K562 (cell line): Measurements from ENCODE around the gene AJM1. TPM values are rescaled to one million over a fixed set of nuclear protein-coding genes. Genes with fewer than 3 reads are reported as not detected.

Experiments
- BCL6 ChIP-seq: fragments of 250-450 bp; sonication (Bioruptor Pico); IDR thresholded peaks from 2 replicates; pipeline ENCODE4 v1.4.0; 2020
- CHCHD3 ChIP-seq: fragments of 250-450 bp; sonication (Bioruptor Pico); IDR thresholded peaks from 2 replicates; pipeline ENCODE4 v2.1.2; 2022; ENCODE audit warnings: mild to moderate bottlenecking
- CHD4 ChIP-seq: fragments of 200-600 bp; sonication (generic); IDR thresholded peaks from 3 replicates; pipeline ENCODE4 v1.6.1; 2012; ENCODE audit warnings: low read depth, mild to moderate bottlenecking, mixed read lengths, low read length, inconsistent platforms; ENCODE audit not compliant: insufficient read depth, insufficient replicate concordance, poor library complexity, severe bottlenecking
- ELF2 ChIP-seq: fragments of 250-450 bp; sonication (Bioruptor Pico); IDR thresholded peaks from 2 replicates; pipeline ENCODE4 v1.5.0; 2021; ENCODE audit warnings: mild to moderate bottlenecking
- HNRNPLL ChIP-seq: fragments of 200-400 bp; formaldehyde crosslinking; IDR thresholded peaks from 2 replicates; pipeline ENCODE4 v1.6.1; 2017; ENCODE audit warnings: low read length, low read depth, mild to moderate bottlenecking; ENCODE audit not compliant: poor library complexity, severe bottlenecking
- IRF9 ChIP-seq: fragments of 450-650 bp; IDR thresholded peaks from 2 replicates; pipeline ENCODE4 v1.6.1; 2016; ENCODE audit warnings: missing biosample characterization, missing genetic modification characterization
- KDM5B ChIP-seq: fragments of 200-600 bp; sonication (generic); IDR thresholded peaks from 2 replicates; pipeline ENCODE4 v1.6.1; 2012; ENCODE audit warnings: low read depth, mild to moderate bottlenecking, moderate library complexity, low read length, control low read depth, inconsistent platforms; ENCODE audit not compliant: insufficient replicate concordance
- MCM2 ChIP-seq: fragments of 450-650 bp; IDR thresholded peaks from 2 replicates; pipeline ENCODE4 v1.6.1; 2017; ENCODE audit warnings: low read depth, mild to moderate bottlenecking
- MIER1 ChIP-seq: fragments of 450-650 bp; IDR thresholded peaks from 2 replicates; pipeline ENCODE4 v1.6.1; 2016; ENCODE audit warnings: antibody characterized with exemption, mild to moderate bottlenecking, low read depth
- NEUROD1 ChIP-seq: fragments of 150-350 bp; IDR thresholded peaks from 2 replicates; pipeline ENCODE4 v1.6.1; 2014; ENCODE audit warnings: borderline replicate concordance, low read length, low read depth; ENCODE audit not compliant: partially characterized antibody
- NFE2L1 ChIP-seq: fragments of 450-650 bp; IDR thresholded peaks from 2 replicates; pipeline ENCODE4 v1.6.1; 2016; ENCODE audit warnings: missing genetic modification characterization, low read depth, mild to moderate bottlenecking, missing compliant biosample characterization, moderate library complexity, borderline replicate concordance
- NR2F6 ChIP-seq: fragments of 450-650 bp; formaldehyde crosslinking; IDR thresholded peaks from 2 replicates; pipeline ENCODE4 v1.4.0; 2020; ENCODE audit warnings: mild to moderate bottlenecking
- PHF21A ChIP-seq: fragments of 450-650 bp; IDR thresholded peaks from 2 replicates; pipeline ENCODE4 v1.6.1; 2017; ENCODE audit warnings: low read depth, borderline replicate concordance
- PRMT5 ChIP-seq: sonication (generic); formaldehyde crosslinking; IDR thresholded peaks from 2 replicates; pipeline ENCODE4 v1.5.0; 2020; ENCODE audit warnings: missing genetic modification reagents
- SMAD2 ChIP-seq: fragments of 150-350 bp; IDR thresholded peaks from 2 replicates; pipeline ENCODE4 v1.6.1; 2014; ENCODE audit warnings: low read depth, mild to moderate bottlenecking, low read length
- TCF15 ChIP-seq: fragments of 250-450 bp; sonication (Bioruptor Pico); IDR thresholded peaks from 2 replicates; pipeline ENCODE4 v1.8.0; 2022; ENCODE audit warnings: moderate library complexity, mild to moderate bottlenecking, inconsistent platforms
- ZBTB43 ChIP-seq: sonication (generic); formaldehyde crosslinking; IDR thresholded peaks from 2 replicates; pipeline ENCODE4 v1.8.0; 2023; ENCODE audit warnings: mild to moderate bottlenecking, missing genetic modification reagents
- ZC3H4 ChIP-seq: sonication (generic); formaldehyde crosslinking; IDR thresholded peaks from 2 replicates; pipeline ENCODE4 v1.9.0; 2021; ENCODE audit warnings: missing genetic modification reagents, borderline replicate concordance
- polyA plus RNA-seq, 8 experiments: library from polyadenylated mRNA; depleted of rRNA in 4 of 8; stranded (reverse) in 5 of 8; unstranded in 3 of 8; fragments of >200 nt; fragmentation: Nextera tagmentation in 2 of 8; fragmentation: Illumina TruSeq in 1 of 8; extraction: Ambion mirVana in 2 of 8; extraction: Trizol in 1 of 8; gene quantifications; 2 replicates each; pipeline versions ENCODE4 v1.2.1 to v1.2.3, GENCODE V29; 2011 to 2014; ENCODE audit warnings: inconsistent platforms in 1 of 8, missing spikeins in 1 of 8
- total RNA-seq, 7 experiments: library from RNA; depleted of rRNA in 6 of 7; stranded (reverse); fragments of >200 nt in 6 of 7; fragmentation: Illumina TruSeq in 2 of 7; extraction: Trizol in 2 of 7; gene quantifications; 2 replicates each; pipeline versions ENCODE4 v1.2.1 to v1.2.3, GENCODE V29; 2011 to 2021; ENCODE audit warnings: low replicate concordance in 1 of 7
- TF ChIP-seq, protein P1 (sequence below): fragments of 150-350 bp; conservative IDR thresholded peaks from 2 replicates; pipeline ENCODE4 v1.6.1; 2014; ENCODE audit warnings: low read length
- TF ChIP-seq, protein P2 (sequence below): sonication (generic); formaldehyde crosslinking; IDR thresholded peaks from 2 replicates; pipeline ENCODE4 v1.8.1; 2022; ENCODE audit warnings: missing genetic modification reagents
- TF ChIP-seq, protein P3 (sequence below): fragments of 250-450 bp; sonication (Bioruptor Pico); IDR thresholded peaks from 2 replicates; pipeline ENCODE4 v1.4.0; 2020

Gene AJM1
- total and polyA plus RNA-seq, 9 of the 15 experiments (the other 6 are each of a cell fraction or from before 2014, with no cell fraction given) = 0.01 to 3.7 (median 0.65) TPM; not detected in 1

DNA sequence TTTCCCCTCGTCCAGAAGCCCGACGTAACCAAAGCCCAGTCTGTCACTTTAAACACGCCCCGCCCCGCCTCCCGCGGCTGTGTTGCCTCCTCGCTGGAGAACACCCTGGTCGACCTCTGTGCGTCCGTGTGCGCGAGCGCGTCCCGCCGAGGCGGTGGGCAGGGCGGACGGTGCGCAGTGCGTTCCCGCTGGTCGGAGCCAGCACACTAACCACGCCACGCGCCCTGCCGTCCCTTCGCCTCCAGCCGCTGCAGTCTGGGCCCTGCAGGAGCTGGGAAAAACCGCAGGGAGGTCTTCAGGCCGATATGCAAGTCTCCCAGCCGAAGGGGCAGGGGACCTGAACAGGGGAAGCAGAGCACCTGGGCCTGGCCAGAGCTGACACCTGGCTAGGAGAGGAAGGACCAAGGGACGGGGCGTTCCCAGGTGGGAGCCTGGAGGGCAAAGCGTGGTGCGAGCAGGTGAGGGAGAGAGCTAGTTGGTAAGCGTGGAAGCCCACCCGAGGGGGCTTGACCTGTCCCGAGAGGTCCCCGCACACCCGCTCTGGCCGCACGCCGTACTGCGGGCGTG lies 5.6 kb downstream of the AJM1 start (continued):
- no peak for TF ChIP-seq CHD4
- TF ChIP-seq ELF2 (CRISPR knock-in tag) = 0 out of 2 replicates have a peak, but pooled peaks have one; percentile 16
- no peak for TF ChIP-seq MIER1
- TF ChIP-seq KDM5B = peak; percentile 83
- TF ChIP-seq, protein P1, sequence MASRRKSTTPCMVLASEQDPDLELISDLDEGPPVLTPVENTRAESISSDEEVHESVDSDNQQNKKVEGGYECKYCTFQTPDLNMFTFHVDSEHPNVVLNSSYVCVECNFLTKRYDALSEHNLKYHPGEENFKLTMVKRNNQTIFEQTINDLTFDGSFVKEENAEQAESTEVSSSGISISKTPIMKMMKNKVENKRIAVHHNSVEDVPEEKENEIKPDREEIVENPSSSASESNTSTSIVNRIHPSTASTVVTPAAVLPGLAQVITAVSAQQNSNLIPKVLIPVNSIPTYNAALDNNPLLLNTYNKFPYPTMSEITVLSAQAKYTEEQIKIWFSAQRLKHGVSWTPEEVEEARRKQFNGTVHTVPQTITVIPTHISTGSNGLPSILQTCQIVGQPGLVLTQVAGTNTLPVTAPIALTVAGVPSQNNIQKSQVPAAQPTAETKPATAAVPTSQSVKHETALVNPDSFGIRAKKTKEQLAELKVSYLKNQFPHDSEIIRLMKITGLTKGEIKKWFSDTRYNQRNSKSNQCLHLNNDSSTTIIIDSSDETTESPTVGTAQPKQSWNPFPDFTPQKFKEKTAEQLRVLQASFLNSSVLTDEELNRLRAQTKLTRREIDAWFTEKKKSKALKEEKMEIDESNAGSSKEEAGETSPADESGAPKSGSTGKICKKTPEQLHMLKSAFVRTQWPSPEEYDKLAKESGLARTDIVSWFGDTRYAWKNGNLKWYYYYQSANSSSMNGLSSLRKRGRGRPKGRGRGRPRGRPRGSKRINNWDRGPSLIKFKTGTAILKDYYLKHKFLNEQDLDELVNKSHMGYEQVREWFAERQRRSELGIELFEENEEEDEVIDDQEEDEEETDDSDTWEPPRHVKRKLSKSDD = no peak
- no peak for TF ChIP-seq ZBTB43 (CRISPR knock-in tag)
- no peak for TF ChIP-seq MCM2
- TF ChIP-seq BCL6 (CRISPR knock-in tag) = no peak
- TF ChIP-seq IRF9 (tag) = no peak
- TF ChIP-seq CHCHD3 (CRISPR knock-in tag) = no peak; the same call in 1 of the 2 replicates
- no peak for TF ChIP-seq TCF15 (CRISPR knock-in tag)
- TF ChIP-seq PHF21A = no peak
- TF ChIP-seq PRMT5 (CRISPR knock-in tag) = no peak
- TF ChIP-seq HNRNPLL = peak; percentile 55
- no peak for TF ChIP-seq ZC3H4 (CRISPR knock-in tag)
- TF ChIP-seq, protein P2, sequence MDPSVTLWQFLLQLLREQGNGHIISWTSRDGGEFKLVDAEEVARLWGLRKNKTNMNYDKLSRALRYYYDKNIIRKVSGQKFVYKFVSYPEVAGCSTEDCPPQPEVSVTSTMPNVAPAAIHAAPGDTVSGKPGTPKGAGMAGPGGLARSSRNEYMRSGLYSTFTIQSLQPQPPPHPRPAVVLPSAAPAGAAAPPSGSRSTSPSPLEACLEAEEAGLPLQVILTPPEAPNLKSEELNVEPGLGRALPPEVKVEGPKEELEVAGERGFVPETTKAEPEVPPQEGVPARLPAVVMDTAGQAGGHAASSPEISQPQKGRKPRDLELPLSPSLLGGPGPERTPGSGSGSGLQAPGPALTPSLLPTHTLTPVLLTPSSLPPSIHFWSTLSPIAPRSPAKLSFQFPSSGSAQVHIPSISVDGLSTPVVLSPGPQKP (CRISPR knock-in tag) = no peak
- no peak for TF ChIP-seq SMAD2
- TF ChIP-seq, protein P3, sequence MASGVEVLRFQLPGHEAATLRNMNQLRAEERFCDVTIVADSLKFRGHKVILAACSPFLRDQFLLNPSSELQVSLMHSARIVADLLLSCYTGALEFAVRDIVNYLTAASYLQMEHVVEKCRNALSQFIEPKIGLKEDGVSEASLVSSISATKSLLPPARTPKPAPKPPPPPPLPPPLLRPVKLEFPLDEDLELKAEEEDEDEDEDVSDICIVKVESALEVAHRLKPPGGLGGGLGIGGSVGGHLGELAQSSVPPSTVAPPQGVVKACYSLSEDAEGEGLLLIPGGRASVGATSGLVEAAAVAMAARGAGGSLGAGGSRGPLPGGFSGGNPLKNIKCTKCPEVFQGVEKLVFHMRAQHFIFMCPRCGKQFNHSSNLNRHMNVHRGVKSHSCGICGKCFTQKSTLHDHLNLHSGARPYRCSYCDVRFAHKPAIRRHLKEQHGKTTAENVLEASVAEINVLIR (CRISPR knock-in tag) = no peak
- TF ChIP-seq NR2F6 = no peak
- no peak for TF ChIP-seq NFE2L1 (tag)
- TF ChIP-seq NEUROD1 = no peak
